PC-9 (cell line): ENCODE results near the gene E2F6. TPM values are rescaled to one million over a fixed set of nuclear protein-coding genes. Genes with fewer than 3 reads are reported as not detected.

ENCODE experiments used
- BruUV-seq: library from RNA; stranded (reverse); fragments of 400-500 nt; replicated peaks from 2 replicates; lab custom pipeline; 2021; lab: Mats Ljungman, UMichigan
- CTCF ChIA-PET: fragments of 300-600 bp; sonication (Branson Sonifier 250); formaldehyde crosslinking; loops from one replicate; lab custom pipeline; 2022; ENCODE audit warnings: antibody characterized with exemption; lab: Charles Lee
- POLR2A ChIA-PET: fragments of 300-600 bp; sonication (Branson Sonifier 250); formaldehyde crosslinking; loops from one replicate; lab custom pipeline; 2022; ENCODE audit warnings: antibody characterized with exemption; ENCODE audit not compliant: unreplicated experiment; lab: Charles Lee
- DNase-seq, 2 experiments: peaks; one replicate each; pipeline versions ENCODE4 v3.0.0 to v3.0.0-alpha.2; 2015 to 2022; ENCODE audit warnings: mixed read lengths in 1 of 2
- H2AFZ ChIP-seq: fragments of 200-600 bp; sonication (generic); 2 replicates; pipeline ENCODE4 v1.8.1; 2017; ENCODE audit warnings: antibody characterized with exemption
- H3F3A ChIP-seq: fragments of 200-600 bp; sonication (generic); 2 replicates; pipeline ENCODE4 v1.8.1; 2017; ENCODE audit warnings: antibody characterized with exemption, mild to moderate bottlenecking, low read depth; ENCODE audit not compliant: insufficient read depth
- H3K27ac ChIP-seq: fragments of 200-600 bp; sonication (generic); 2 replicates; pipeline ENCODE4 v1.6.1; 2016; ENCODE audit warnings: mixed run types
- H3K27me3 ChIP-seq: fragments of 200-600 bp; sonication (generic); 2 replicates; pipeline ENCODE4 v1.6.1; 2016; ENCODE audit warnings: low read depth, mixed run types; ENCODE audit not compliant: insufficient read depth
- H3K36me3 ChIP-seq: fragments of 200-600 bp; sonication (generic); 2 replicates; pipeline ENCODE4 v1.6.1; 2016; ENCODE audit warnings: low read depth, mixed run types
- H3K4me1 ChIP-seq: fragments of 200-600 bp; sonication (generic); replicated peaks from 2 replicates; pipeline ENCODE4 v1.6.1; 2016; ENCODE audit warnings: mixed run types; ENCODE audit not compliant: insufficient read depth
- H3K4me2 ChIP-seq: fragments of 200-600 bp; sonication (generic); 2 replicates; pipeline ENCODE4 v1.6.1; 2017; ENCODE audit warnings: mixed run types
- H3K4me3 ChIP-seq: fragments of 200-600 bp; sonication (generic); 2 replicates; pipeline ENCODE4 v1.6.1; 2016; ENCODE audit warnings: mixed run types
- H3K79me2 ChIP-seq: fragments of 200-600 bp; sonication (generic); 2 replicates; pipeline ENCODE4 v1.6.1; 2017; ENCODE audit warnings: low read depth, mixed run types
- H3K9me2 ChIP-seq: fragments of 200-600 bp; sonication (generic); 2 replicates; pipeline ENCODE4 v1.8.1; 2017; ENCODE audit warnings: mild to moderate bottlenecking; ENCODE audit not compliant: insufficient read depth
- H3K9me3 ChIP-seq: fragments of 200-600 bp; sonication (generic); 2 replicates; pipeline ENCODE4 v1.8.1; 2016; ENCODE audit warnings: low read depth; ENCODE audit not compliant: insufficient read depth
- H4K20me1 ChIP-seq: fragments of 200-600 bp; sonication (generic); 2 replicates; pipeline ENCODE4 v1.8.1; 2017; ENCODE audit not compliant: insufficient read depth
- EZH2 ChIP-seq: fragments of 200-600 bp; sonication (generic); IDR thresholded peaks from 2 replicates; pipeline ENCODE4 v1.8.0; 2017; ENCODE audit warnings: antibody characterized with exemption, low read depth
- intact Hi-C: fragments of 100-400 bp; cut with micrococcal nuclease; formaldehyde crosslinking; loops from one replicate; pipeline ENCODE4 v1.10.0; 2022; ENCODE audit not compliant: unreplicated experiment
- total RNA-seq: library from RNA; stranded (reverse); gene quantifications from 2 replicates; pipeline ENCODE4 v1.2.3, GENCODE V29; 2021
- TF ChIP-seq, protein P1 (sequence below): fragments of 200-600 bp; sonication (generic); conservative IDR thresholded peaks from 2 replicates; pipeline ENCODE4 v1.6.1; 2017; ENCODE audit warnings: mixed run types, antibody characterized with exemption, mild to moderate bottlenecking, moderate library complexity

E2F6 gene
- total RNA-seq, 1 experiment from 2014 or later, result 15.2 TPM

DNA sequence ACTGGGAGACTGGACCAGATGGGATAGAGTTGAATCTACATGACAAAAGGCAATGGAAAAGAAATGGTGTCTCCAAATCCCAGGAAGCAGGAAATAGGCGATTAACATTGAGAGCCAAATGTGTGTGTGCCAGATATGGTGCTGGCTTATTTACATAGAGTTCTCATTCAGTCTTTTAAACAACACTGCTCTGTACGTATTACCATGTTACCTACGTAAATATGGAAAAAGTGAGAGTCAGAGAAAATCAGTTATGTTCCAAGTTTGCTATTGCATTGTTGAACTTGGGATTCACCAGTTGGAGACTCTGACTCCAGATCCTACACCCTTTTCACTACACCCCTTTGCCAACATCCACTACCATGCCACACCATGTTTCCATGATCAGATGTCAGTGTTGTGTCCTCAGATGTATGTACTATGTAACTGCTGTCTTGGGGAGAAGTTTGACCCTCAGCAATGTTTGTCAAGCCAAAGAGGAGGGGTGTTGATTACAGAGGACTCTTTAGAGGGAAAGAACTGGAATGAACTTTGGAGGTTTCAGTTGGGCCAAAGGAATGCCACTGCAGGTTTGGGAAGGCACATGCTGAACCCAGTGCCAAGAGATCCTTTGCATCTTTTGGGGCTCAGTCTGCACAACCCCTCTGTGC is 48.2 kb upstream of the E2F6 start:
- DNase-seq, result no peak
- H3K36me3 ChIP-seq, result no peaks in the 10 kb centered on the region
- no TSS peak for BruUV-seq
- no peaks in the 10 kb centered on the region for H3K9me3 ChIP-seq
- ChIA-PET CTCF (no interaction called here), POLR2A (no interaction called here)
- no peak overlapping the region for H3K4me2 ChIP-seq
- H3K9me2 ChIP-seq, result no peaks in the 10 kb centered on the region
- intact Hi-C loops, result no loop called here
- no peak overlapping the region for H3K27ac ChIP-seq
- H4K20me1 ChIP-seq, result no peaks in the 10 kb centered on the region
- TF ChIP-seq, protein P1, sequence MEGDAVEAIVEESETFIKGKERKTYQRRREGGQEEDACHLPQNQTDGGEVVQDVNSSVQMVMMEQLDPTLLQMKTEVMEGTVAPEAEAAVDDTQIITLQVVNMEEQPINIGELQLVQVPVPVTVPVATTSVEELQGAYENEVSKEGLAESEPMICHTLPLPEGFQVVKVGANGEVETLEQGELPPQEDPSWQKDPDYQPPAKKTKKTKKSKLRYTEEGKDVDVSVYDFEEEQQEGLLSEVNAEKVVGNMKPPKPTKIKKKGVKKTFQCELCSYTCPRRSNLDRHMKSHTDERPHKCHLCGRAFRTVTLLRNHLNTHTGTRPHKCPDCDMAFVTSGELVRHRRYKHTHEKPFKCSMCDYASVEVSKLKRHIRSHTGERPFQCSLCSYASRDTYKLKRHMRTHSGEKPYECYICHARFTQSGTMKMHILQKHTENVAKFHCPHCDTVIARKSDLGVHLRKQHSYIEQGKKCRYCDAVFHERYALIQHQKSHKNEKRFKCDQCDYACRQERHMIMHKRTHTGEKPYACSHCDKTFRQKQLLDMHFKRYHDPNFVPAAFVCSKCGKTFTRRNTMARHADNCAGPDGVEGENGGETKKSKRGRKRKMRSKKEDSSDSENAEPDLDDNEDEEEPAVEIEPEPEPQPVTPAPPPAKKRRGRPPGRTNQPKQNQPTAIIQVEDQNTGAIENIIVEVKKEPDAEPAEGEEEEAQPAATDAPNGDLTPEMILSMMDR, result no peak
- TF ChIP-seq EZH2, result no peak
- peaks cover 85% of the 10 kb centered on the region for H3K27me3 ChIP-seq
- H3F3A ChIP-seq, result no peaks in the 10 kb centered on the region
- no peak overlapping the region for H3K4me3 ChIP-seq
- no peaks in the 10 kb centered on the region for H3K4me1 ChIP-seq
- no peak overlapping the region for H2AFZ ChIP-seq
- H3K79me2 ChIP-seq, result no peaks in the 10 kb centered on the region

DNA sequence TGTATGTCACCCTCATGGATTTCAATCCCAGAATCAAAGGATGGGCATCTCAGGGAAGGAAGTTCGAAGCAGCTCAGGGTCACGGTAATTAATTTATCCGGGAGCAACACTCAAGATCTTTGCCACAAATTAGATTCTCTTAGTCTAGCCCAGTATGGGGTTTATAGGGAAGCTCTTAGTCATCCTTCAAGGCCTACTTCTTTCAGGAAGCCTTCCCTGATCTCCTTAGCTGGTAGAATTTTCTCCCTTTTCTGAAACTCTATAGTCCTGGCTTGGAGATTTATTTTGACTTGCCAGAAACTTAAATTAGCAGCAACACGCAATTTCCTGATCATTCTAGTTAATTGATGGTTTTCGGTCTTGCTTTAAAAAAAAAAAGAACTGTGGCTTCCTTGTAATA is 47.4 kb upstream of the E2F6 start:
- no peak overlapping the region for H3K27ac ChIP-seq
- no peak overlapping the region for H3K4me2 ChIP-seq
- CTCF ChIA-PET, result interaction anchor here (0.5 kb wide), 1 partner anchor 34 kb away, joined by 3 read pairs; no protein-coding TSS in a partner anchor
- peaks cover 86% of the 10 kb centered on the region for H3K27me3 ChIP-seq
- intact Hi-C loops, result no loop called here
- H3K36me3 ChIP-seq, result no peaks in the 10 kb centered on the region
- no peaks in the 10 kb centered on the region for H3K9me2 ChIP-seq
- H2AFZ ChIP-seq, result no peak overlapping the region
- H3K79me2 ChIP-seq, result no peaks in the 10 kb centered on the region
- H3K4me3 ChIP-seq, result no peak overlapping the region
- TF ChIP-seq, protein P1, result no peak
- TF ChIP-seq EZH2, result no peak
- no peaks in the 10 kb centered on the region for H4K20me1 ChIP-seq
- no peaks in the 10 kb centered on the region for H3K9me3 ChIP-seq
- no peak for DNase-seq
- POLR2A ChIA-PET, result no interaction called here
- no peaks in the 10 kb centered on the region for H3K4me1 ChIP-seq
- no TSS peak for BruUV-seq
- H3F3A ChIP-seq, result no peaks in the 10 kb centered on the region

- Histone ChIP-seq H3K27me3 (peaks cover 81% of the 10 kb centered on the region), H3K36me3 (no peaks in the 10 kb centered on the region), H3K4me2 (no peak overlapping the region), H3K79me2 (no peaks in the 10 kb centered on the region), H3K27ac (no peak overlapping the region), H3K4me3 (no peak overlapping the region), H3F3A (no peaks in the 10 kb centered on the region), H4K20me1 (no peaks in the 10 kb centered on the region), H3K9me2 (no peaks in the 10 kb centered on the region), H2AFZ (no peak overlapping the region), H3K9me3 (no peaks in the 10 kb centered on the region), H3K4me1 (no peaks in the 10 kb centered on the region)
- TF ChIP-seq, protein P1, result no peak
- TF ChIP-seq EZH2, result no peak
- intact Hi-C loops, result no loop called here
- ChIA-PET POLR2A (no interaction called here), CTCF (no interaction called here)
- no TSS peak for BruUV-seq
- no peak for DNase-seq
Measured at GRCh38 chr2:11512431-11512830, 46.5 kb upstream of the E2F6 start.
